Activated naive CD8-positive, alpha-beta T cell treated with anti-CD3 and anti-CD28 coated beads, Interleukin-2, amount 10 ng/mL, durations not matched to agents 7 days and 5 days (primary cell): ENCODE measurements around the gene PTPN9. TPM values are rescaled to one million over a fixed set of nuclear protein-coding genes. Genes with fewer than 3 reads are reported as not detected.
"Not testable (repeated sequence)": the region's sequence is repeated elsewhere in the genome, so short reads cannot be mapped to it uniquely, and the experiment has no call there.

Experiments
- ATAC-seq: fragments of 150-1000 bp; cut with Tn5 transposase; one replicate; pipeline ENCODE4 v1.10.0; 2021; ENCODE audit warnings: low read depth, moderate library complexity
- POLR2A ChIA-PET: fragments of 350-600 bp; sonication (Branson Sonifier 250); formaldehyde crosslinking; loops from one replicate; lab custom pipeline; 2021; ENCODE audit warnings: antibody characterized with exemption; lab: Charles Lee
- DNase-seq: peaks from one replicate; pipeline ENCODE4 v3.0.0; 2021
- H3K27ac Mint-ChIP-seq: one replicate; pipeline ENCODE4 v1.8.0; 2022; ENCODE audit warnings: mild to moderate bottlenecking, mixed read lengths
- H3K27me3 Mint-ChIP-seq: one replicate; pipeline ENCODE4 v1.8.0; 2022; ENCODE audit warnings: mild to moderate bottlenecking, moderate library complexity, mixed read lengths
- H3K36me3 Mint-ChIP-seq: one replicate; pipeline ENCODE4 v1.8.0; 2021; ENCODE audit warnings: mild to moderate bottlenecking, mixed read lengths
- H3K4me1 Mint-ChIP-seq: one replicate; pipeline ENCODE4 v1.8.0; 2021; ENCODE audit warnings: mixed read lengths
- H3K4me3 Mint-ChIP-seq: one replicate; pipeline ENCODE4 v1.8.0; 2022; ENCODE audit warnings: mild to moderate bottlenecking, moderate library complexity, mixed read lengths
- H3K9me3 Mint-ChIP-seq: one replicate; pipeline ENCODE4 v1.8.0; 2021; ENCODE audit warnings: mixed read lengths
- total RNA-seq, 2 experiments: library from RNA; stranded (reverse); gene quantifications; one replicate each; pipeline ENCODE4 v1.2.3, GENCODE V29; 2021

The PTPN9 gene
- total RNA-seq, 2 experiments from 2014 or later, result 35.8 to 37.5 TPM

- POLR2A ChIA-PET, result interaction anchor here (1.4 kb wide), 1 partner anchor 24 kb away, joined by 3 read pairs; no protein-coding TSS in a partner anchor
- peaks cover 26% of the 10 kb centered on the region for H3K36me3 Mint-ChIP-seq
- H3K9me3 Mint-ChIP-seq, result peaks cover 1% of the 10 kb centered on the region
- H3K27me3 Mint-ChIP-seq, result no peaks in the 10 kb centered on the region
- DNase-seq, result no peak
- H3K4me1 Mint-ChIP-seq, result peaks cover 30% of the 10 kb centered on the region
- no peak for ATAC-seq
- H3K27ac Mint-ChIP-seq, result peak overlapping the region; percentile 10
- no peak overlapping the region for H3K4me3 Mint-ChIP-seq
Observed at GRCh38 chr15:75573648-75574384, 5.3 kb downstream of the PTPN9 start.

- no peak for ATAC-seq
- Mint-ChIP-seq H3K27me3 (no peaks in the 10 kb centered on the region), H3K4me3 (no peak overlapping the region), H3K36me3 (peaks cover 23% of the 10 kb centered on the region), H3K27ac (no peak overlapping the region), H3K9me3 (peaks cover 1% of the 10 kb centered on the region), H3K4me1 (peaks cover 24% of the 10 kb centered on the region)
- no peak for DNase-seq
- POLR2A ChIA-PET, result interaction anchor here (1.0 kb wide), 1 partner anchor 70 kb away, joined by 3 read pairs; the partner anchor contains the start of gene IMP3
Observed at GRCh38 chr15:75570126-75570845, 8.8 kb downstream of the PTPN9 start.

GRCh38 chr15:75565062-75565970, 13.8 kb downstream of the PTPN9 start:
- no peaks in the 10 kb centered on the region for H3K27me3 Mint-ChIP-seq
- POLR2A ChIA-PET, result interaction anchor here (1.0 to 1.5 kb wide), 2 partner anchors 14 to 51 kb away, joined by 4 to 6 read pairs; partner anchors contain the start of gene PTPN9
- no peak for DNase-seq
- peaks cover 17% of the 10 kb centered on the region for H3K4me1 Mint-ChIP-seq
- no peak overlapping the region for H3K27ac Mint-ChIP-seq
- peaks cover 1% of the 10 kb centered on the region for H3K9me3 Mint-ChIP-seq
- no peak overlapping the region for H3K4me3 Mint-ChIP-seq
- ATAC-seq, result no peak
- H3K36me3 Mint-ChIP-seq, result peaks cover 19% of the 10 kb centered on the region

GRCh38 chr15:75561888-75562287, 17.2 kb downstream of the PTPN9 start:
- no peak for DNase-seq
- no peak overlapping the region for H3K4me3 Mint-ChIP-seq
- H3K9me3 Mint-ChIP-seq, result no peaks in the 10 kb centered on the region
- H3K27ac Mint-ChIP-seq, result no peak overlapping the region
- H3K36me3 Mint-ChIP-seq, result peaks cover 12% of the 10 kb centered on the region
- no peak for ATAC-seq
- H3K27me3 Mint-ChIP-seq, result no peaks in the 10 kb centered on the region
- peaks cover 10% of the 10 kb centered on the region for H3K4me1 Mint-ChIP-seq
- POLR2A ChIA-PET, result no interaction called here

GRCh38 chr15:75559360-75559759, 19.8 kb downstream of the PTPN9 start:
- H3K4me1 Mint-ChIP-seq, POLR2A ChIA-PET, H3K9me3 Mint-ChIP-seq, DNase-seq, H3K27ac Mint-ChIP-seq, H3K4me3 Mint-ChIP-seq, ATAC-seq, H3K27me3 Mint-ChIP-seq: not testable (repeated sequence)
- peaks cover 12% of the 10 kb centered on the region for H3K36me3 Mint-ChIP-seq

GRCh38 chr15:75558955-75559354, 20.2 kb downstream of the PTPN9 start:
- peaks cover 12% of the 10 kb centered on the region for H3K36me3 Mint-ChIP-seq
- DNase-seq, H3K4me3 Mint-ChIP-seq, ATAC-seq, POLR2A ChIA-PET, H3K4me1 Mint-ChIP-seq, H3K27ac Mint-ChIP-seq, H3K27me3 Mint-ChIP-seq, H3K9me3 Mint-ChIP-seq: not testable (repeated sequence)

- H3K36me3 Mint-ChIP-seq, result peaks cover 7% of the 10 kb centered on the region
- no peak for ATAC-seq
- H3K9me3 Mint-ChIP-seq, result no peaks in the 10 kb centered on the region
- no peak for DNase-seq
- POLR2A ChIA-PET, result no interaction called here
- no peak overlapping the region for H3K27ac Mint-ChIP-seq
- no peaks in the 10 kb centered on the region for H3K27me3 Mint-ChIP-seq
- no peaks in the 10 kb centered on the region for H3K4me1 Mint-ChIP-seq
- no peak overlapping the region for H3K4me3 Mint-ChIP-seq
Observed at GRCh38 chr15:75554717-75555116, 24.4 kb downstream of the PTPN9 start.

- POLR2A ChIA-PET, result no interaction called here
- ATAC-seq (no peak), DNase-seq (no peak)
- Mint-ChIP-seq H3K36me3 (peaks cover 8% of the 10 kb centered on the region), H3K27me3 (no peaks in the 10 kb centered on the region), H3K4me1 (peaks cover 2% of the 10 kb centered on the region), H3K27ac (no peak overlapping the region), H3K9me3 (no peaks in the 10 kb centered on the region), H3K4me3 (no peak overlapping the region)
Observed at GRCh38 chr15:75553659-75554058, 25.5 kb downstream of the PTPN9 start.

- ATAC-seq (no peak), DNase-seq (no peak)
- no peak overlapping the region for H3K4me3 Mint-ChIP-seq
- H3K27ac Mint-ChIP-seq, result no peak overlapping the region
- peaks cover 3% of the 10 kb centered on the region for H3K4me1 Mint-ChIP-seq
- H3K9me3 Mint-ChIP-seq, result no peaks in the 10 kb centered on the region
- H3K27me3 Mint-ChIP-seq, result no peaks in the 10 kb centered on the region
- POLR2A ChIA-PET, result no interaction called here
- peaks cover 12% of the 10 kb centered on the region for H3K36me3 Mint-ChIP-seq
Observed at GRCh38 chr15:75551091-75551490, 28.0 kb downstream of the PTPN9 start.

- Mint-ChIP-seq H3K27me3 (no peaks in the 10 kb centered on the region), H3K9me3 (no peaks in the 10 kb centered on the region), H3K4me3 (no peak overlapping the region), H3K27ac (no peak overlapping the region), H3K36me3 (peaks cover 24% of the 10 kb centered on the region), H3K4me1 (peaks cover 14% of the 10 kb centered on the region)
- DNase-seq (no peak), ATAC-seq (no peak)
- POLR2A ChIA-PET, result interaction anchor here (0.6 to 0.9 kb wide), 2 partner anchors 91 to 334 kb away, joined by 3 to 4 read pairs; no protein-coding TSS in a partner anchor
Observed at GRCh38 chr15:75545064-75545463, 34.1 kb downstream of the PTPN9 start.

- Mint-ChIP-seq H3K9me3 (no peaks in the 10 kb centered on the region), H3K4me1 (peaks cover 17% of the 10 kb centered on the region), H3K27me3 (no peaks in the 10 kb centered on the region), H3K27ac (no peak overlapping the region), H3K4me3 (no peak overlapping the region), H3K36me3 (peaks cover 23% of the 10 kb centered on the region)
- POLR2A ChIA-PET, result interaction anchor here (0.6 to 0.9 kb wide), 2 partner anchors 90 to 334 kb away, joined by 3 to 4 read pairs; no protein-coding TSS in a partner anchor
- ATAC-seq, result no peak
- DNase-seq, result no peak
Observed at GRCh38 chr15:75544359-75544758, 34.8 kb downstream of the PTPN9 start.

- H3K9me3 Mint-ChIP-seq, DNase-seq, H3K4me3 Mint-ChIP-seq, H3K27me3 Mint-ChIP-seq, H3K27ac Mint-ChIP-seq, ATAC-seq: not testable (repeated sequence)
- H3K36me3 Mint-ChIP-seq, result peaks cover 28% of the 10 kb centered on the region
- POLR2A ChIA-PET, result interaction anchor here (1.1 kb wide), 1 partner anchor 97 kb away, joined by 3 read pairs; the partner anchor contains the start of gene IMP3
- peaks cover 16% of the 10 kb centered on the region for H3K4me1 Mint-ChIP-seq
Observed at GRCh38 chr15:75542949-75543545, 36.1 kb downstream of the PTPN9 start.
